Endodermal cell (in vitro differentiated cells): ENCODE results near the gene LRR1. TPM values are rescaled to one million over a fixed set of nuclear protein-coding genes. Genes with fewer than 3 reads are reported as not detected.

Experiments used
- DNase-seq: peaks from one replicate; pipeline ENCODE4 v3.0.0-alpha.2; 2017
- H3K27ac ChIP-seq: 2 replicates; pipeline ENCODE4 v1.5.1; 2013; ENCODE audit warnings: mild to moderate bottlenecking, low read depth, low read length, moderate library complexity
- H3K27me3 ChIP-seq: 2 replicates; pipeline ENCODE4 v1.6.1; 2013; ENCODE audit warnings: mild to moderate bottlenecking, low read length, moderate library complexity; ENCODE audit not compliant: insufficient read depth, control insufficient read depth, poor library complexity, severe bottlenecking
- H3K36me3 ChIP-seq: 2 replicates; pipeline ENCODE4 v1.7.0; 2013; ENCODE audit warnings: mild to moderate bottlenecking, low read length, moderate library complexity; ENCODE audit not compliant: control insufficient read depth, insufficient read depth
- H3K4me1 ChIP-seq: one replicate; pipeline ENCODE4 v1.7.0; 2013; ENCODE audit warnings: low read length; ENCODE audit not compliant: control insufficient read depth, insufficient read depth
- H3K4me3 ChIP-seq: 2 replicates; pipeline ENCODE4 v1.5.1; 2013; ENCODE audit warnings: mild to moderate bottlenecking, low read length, moderate library complexity
- H3K9ac ChIP-seq: 2 replicates; pipeline ENCODE4 v1.6.1; 2013; ENCODE audit warnings: mild to moderate bottlenecking, low read length, moderate library complexity; ENCODE audit not compliant: poor library complexity, severe bottlenecking; ENCODE audit errors: extremely low read depth
- H3K9me3 ChIP-seq: 2 replicates; pipeline ENCODE4 v1.6.1; 2013; ENCODE audit warnings: mild to moderate bottlenecking, low read length, moderate library complexity; ENCODE audit not compliant: control insufficient read depth
- H3K27ac Mint-ChIP-seq: 2 replicates; pipeline ENCODE4 v1.8.0; 2020; ENCODE audit warnings: mixed read lengths
- H3K27me3 Mint-ChIP-seq: 2 replicates; pipeline ENCODE4 v1.8.0; 2021; ENCODE audit warnings: mild to moderate bottlenecking, mixed read lengths; ENCODE audit not compliant: insufficient read depth
- H3K36me3 Mint-ChIP-seq: 2 replicates; pipeline ENCODE4 v1.8.0; 2020; ENCODE audit warnings: low read depth, mixed read lengths
- H3K4me1 Mint-ChIP-seq: 2 replicates; pipeline ENCODE4 v1.8.0; 2020; ENCODE audit warnings: mixed read lengths
- H3K4me3 Mint-ChIP-seq: 2 replicates; pipeline ENCODE4 v1.8.0; 2020; ENCODE audit warnings: mild to moderate bottlenecking, moderate library complexity, mixed read lengths
- H3K9me3 Mint-ChIP-seq: 2 replicates; pipeline ENCODE4 v1.8.0; 2020; ENCODE audit warnings: mild to moderate bottlenecking, mixed read lengths
- WGBS, 2 experiments: methylation state at CpG; one replicate each; pipeline versions ENCODE4 v1.1.5 to v1.1.7; 2013; ENCODE audit warnings: missing lambda C conversion rate in 2 of 2, mixed read lengths in 1 of 2; ENCODE audit not compliant: insufficient coverage in 1 of 2, insufficient read length in 1 of 2; 5-methylcytosine and 5-hydroxymethylcytosine counted together
- total RNA-seq, 2 donors: library from RNA; stranded (reverse); fragmentation: NEBNext Ultra II Directional in 1 of 2; extraction: Animal tissue kit (Norgen Biotek cat#: 25700) in 1 of 2; gene quantifications; 2 replicates in 1 of 2; 3 replicates in 1 of 2; pipeline ENCODE4 v1.2.1, GENCODE V29; 2021
- TF ChIP-seq, protein P1 (sequence below): fragments of 200-600 bp; sonication (generic); conservative IDR thresholded peaks from 2 replicates; pipeline ENCODE4 v1.5.0; 2021; ENCODE audit warnings: antibody characterized with exemption, mild to moderate bottlenecking

The LRR1 gene
- total RNA-seq, 2 donors from 2014 or later, result 20.4 to 22.9 TPM

DNA sequence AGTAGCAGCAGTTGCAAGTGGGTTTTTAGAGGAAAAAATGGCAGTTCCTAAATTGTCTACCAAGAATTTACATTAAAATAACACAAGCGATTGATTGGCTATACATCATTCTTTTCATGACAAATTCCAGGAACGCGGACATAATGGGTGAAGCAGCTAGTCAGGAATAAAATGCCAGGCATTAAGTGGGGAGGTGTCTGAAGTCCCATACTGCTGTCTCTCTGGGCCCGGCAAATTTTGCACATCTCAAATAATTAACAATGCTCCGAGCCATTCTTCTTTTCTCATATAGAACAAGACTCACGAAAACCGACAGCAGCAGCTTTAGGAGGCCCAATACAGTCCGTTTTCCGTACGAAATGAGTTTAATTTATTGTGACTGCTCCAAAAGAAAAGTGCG, 21.0 kb downstream of the LRR1 start:
- H3K27ac Mint-ChIP-seq, result peak overlapping the region; percentile 97
- H3K9ac ChIP-seq, result peak overlapping the region; percentile 88
- H3K27me3 ChIP-seq, result no peaks in the 10 kb centered on the region
- no peak for DNase-seq
- H3K4me1 Mint-ChIP-seq, result peaks cover 16% of the 10 kb centered on the region
- H3K9me3 Mint-ChIP-seq, result no peaks in the 10 kb centered on the region
- 0 to 1% methylated on average over 7 to 11 of the region's 11 CpGs for WGBS, 2 experiments
- peaks cover 16% of the 10 kb centered on the region for H3K36me3 Mint-ChIP-seq
- TF ChIP-seq, protein P1, sequence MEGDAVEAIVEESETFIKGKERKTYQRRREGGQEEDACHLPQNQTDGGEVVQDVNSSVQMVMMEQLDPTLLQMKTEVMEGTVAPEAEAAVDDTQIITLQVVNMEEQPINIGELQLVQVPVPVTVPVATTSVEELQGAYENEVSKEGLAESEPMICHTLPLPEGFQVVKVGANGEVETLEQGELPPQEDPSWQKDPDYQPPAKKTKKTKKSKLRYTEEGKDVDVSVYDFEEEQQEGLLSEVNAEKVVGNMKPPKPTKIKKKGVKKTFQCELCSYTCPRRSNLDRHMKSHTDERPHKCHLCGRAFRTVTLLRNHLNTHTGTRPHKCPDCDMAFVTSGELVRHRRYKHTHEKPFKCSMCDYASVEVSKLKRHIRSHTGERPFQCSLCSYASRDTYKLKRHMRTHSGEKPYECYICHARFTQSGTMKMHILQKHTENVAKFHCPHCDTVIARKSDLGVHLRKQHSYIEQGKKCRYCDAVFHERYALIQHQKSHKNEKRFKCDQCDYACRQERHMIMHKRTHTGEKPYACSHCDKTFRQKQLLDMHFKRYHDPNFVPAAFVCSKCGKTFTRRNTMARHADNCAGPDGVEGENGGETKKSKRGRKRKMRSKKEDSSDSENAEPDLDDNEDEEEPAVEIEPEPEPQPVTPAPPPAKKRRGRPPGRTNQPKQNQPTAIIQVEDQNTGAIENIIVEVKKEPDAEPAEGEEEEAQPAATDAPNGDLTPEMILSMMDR, result no peak
- peak overlapping the region; percentile 98 for H3K4me3 Mint-ChIP-seq
- no peaks in the 10 kb centered on the region for H3K9me3 ChIP-seq
- peaks cover 50% of the 10 kb centered on the region for H3K36me3 ChIP-seq
- H3K27me3 Mint-ChIP-seq, result no peaks in the 10 kb centered on the region
- no peaks in the 10 kb centered on the region for H3K4me1 ChIP-seq
- H3K4me3 ChIP-seq, result peak overlapping the region; percentile 91
- H3K27ac ChIP-seq, result peak overlapping the region; percentile 93

DNA sequence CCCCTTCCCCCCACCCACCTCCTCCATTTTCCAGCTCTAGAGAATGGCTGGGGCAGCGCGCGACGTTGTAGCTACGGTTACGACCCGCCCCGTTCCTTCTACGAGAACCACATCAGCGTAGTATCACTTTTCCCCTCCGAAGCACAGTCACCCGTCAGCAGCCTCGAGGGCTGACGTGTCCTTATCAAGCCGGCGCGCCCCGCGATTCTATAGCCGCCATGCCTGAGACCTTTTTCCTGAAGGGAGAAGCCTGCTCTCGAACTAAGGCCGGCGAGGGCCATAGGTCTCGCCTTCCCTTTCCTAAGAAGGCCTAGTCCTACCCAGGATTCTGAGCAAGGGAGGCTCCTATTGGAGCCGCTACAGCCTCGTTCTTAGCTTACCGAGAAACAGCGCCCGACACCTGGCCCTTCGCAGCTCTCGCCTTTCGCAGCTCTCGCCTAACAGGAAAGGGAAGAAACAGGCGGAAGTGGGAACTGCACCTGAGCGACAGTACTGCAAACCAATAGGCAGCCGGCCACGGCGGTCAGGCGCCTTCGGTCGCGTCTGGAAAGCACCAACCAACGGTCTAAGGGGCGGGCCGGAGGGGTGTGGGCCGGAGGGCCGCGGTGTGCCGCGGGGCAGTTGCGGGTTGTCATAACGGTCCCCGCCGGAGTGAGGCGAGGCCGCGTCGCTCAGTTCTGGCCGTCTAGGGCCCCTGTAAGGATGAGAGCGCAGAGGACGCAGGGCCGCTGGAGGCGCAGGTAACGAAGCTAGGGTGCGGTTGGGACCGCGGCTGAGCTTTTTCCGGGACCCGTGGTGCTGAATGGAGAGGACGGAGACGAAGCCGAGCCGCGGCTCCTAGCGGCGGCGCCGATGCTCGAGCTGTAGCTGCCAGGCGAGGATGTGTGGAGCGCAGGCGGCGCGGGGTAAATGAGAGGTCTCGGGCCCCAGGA, 21.7 kb downstream of the LRR1 start, which contains the start of the genes MGAT2 and RPL36AL:
Gene MGAT2, plus strand, starts transcription at position 618 of the 932 bp plus-strand sequence. CDS start 470 bp downstream, outside the sequence.
Gene RPL36AL, minus strand, starts transcription at position 445 of the 932 bp plus-strand sequence. CDS start 1,522 bp downstream, outside the sequence.
- Histone ChIP-seq H3K4me3 (peak within 1 kb of the TSS; percentile 91), H3K36me3 (peaks cover 52% of the 10 kb centered on the region), H3K27me3 (no peaks in the 10 kb centered on the region), H3K9me3 (no peaks in the 10 kb centered on the region), H3K27ac (peak within 1 kb of the TSS; percentile 93), H3K9ac (peak within 1 kb of the TSS; percentile 88), H3K4me1 (no peaks in the 10 kb centered on the region)
- peaks cover 19% of the 10 kb centered on the region for H3K36me3 Mint-ChIP-seq
- H3K27me3 Mint-ChIP-seq, result no peaks in the 10 kb centered on the region
- no peaks in the 10 kb centered on the region for H3K9me3 Mint-ChIP-seq
- WGBS, 2 experiments, result 0% methylated on average over 55 to 85 of the region's 85 CpGs
- H3K4me1 Mint-ChIP-seq, result peaks cover 16% of the 10 kb centered on the region
- H3K4me3 Mint-ChIP-seq, result peak within 1 kb of the TSS; percentile 98
- TF ChIP-seq, protein P1, result peak; percentile 63
- peak; percentile 99 for DNase-seq
- H3K27ac Mint-ChIP-seq, result peak within 1 kb of the TSS; percentile 97

DNA sequence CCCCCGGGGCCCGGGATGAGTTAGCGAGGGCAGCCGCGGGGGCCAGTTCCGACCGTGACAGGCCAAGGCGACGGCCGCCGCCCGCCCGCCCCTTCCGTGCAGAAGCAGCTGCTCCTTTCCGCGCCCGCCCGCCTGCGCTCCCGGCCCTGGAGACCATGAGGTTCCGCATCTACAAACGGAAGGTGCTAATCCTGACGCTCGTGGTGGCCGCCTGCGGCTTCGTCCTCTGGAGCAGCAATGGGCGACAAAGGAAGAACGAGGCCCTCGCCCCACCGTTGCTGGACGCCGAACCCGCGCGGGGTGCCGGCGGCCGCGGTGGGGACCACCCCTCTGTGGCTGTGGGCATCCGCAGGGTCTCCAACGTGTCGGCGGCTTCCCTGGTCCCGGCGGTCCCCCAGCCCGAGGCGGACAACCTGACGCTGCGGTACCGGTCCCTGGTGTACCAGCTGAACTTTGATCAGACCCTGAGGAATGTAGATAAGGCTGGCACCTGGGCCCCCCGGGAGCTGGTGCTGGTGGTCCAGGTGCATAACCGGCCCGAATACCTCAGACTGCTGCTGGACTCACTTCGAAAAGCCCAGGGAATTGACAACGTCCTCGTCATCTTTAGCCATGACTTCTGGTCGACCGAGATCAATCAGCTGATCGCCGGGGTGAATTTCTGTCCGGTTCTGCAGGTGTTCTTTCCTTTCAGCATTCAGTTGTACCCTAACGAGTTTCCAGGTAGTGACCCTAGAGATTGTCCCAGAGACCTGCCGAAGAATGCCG, 22.6 kb downstream of the LRR1 start:
- Mint-ChIP-seq H3K4me3 (peak overlapping the region; percentile 98), H3K27ac (peak overlapping the region; percentile 97), H3K36me3 (peaks cover 24% of the 10 kb centered on the region), H3K27me3 (no peaks in the 10 kb centered on the region), H3K9me3 (no peaks in the 10 kb centered on the region), H3K4me1 (peaks cover 16% of the 10 kb centered on the region)
- H3K4me3 ChIP-seq, result peak overlapping the region; percentile 91
- WGBS, 2 experiments, result 4 to 7% methylated on average over 28 to 65 of the region's 65 CpGs
- H3K27me3 ChIP-seq, result no peaks in the 10 kb centered on the region
- DNase-seq, result peak; percentile 88
- no peaks in the 10 kb centered on the region for H3K4me1 ChIP-seq
- H3K36me3 ChIP-seq, result peaks cover 52% of the 10 kb centered on the region
- peak overlapping the region; percentile 78 for H3K27ac ChIP-seq
- H3K9ac ChIP-seq, result peak overlapping the region; percentile 88
- TF ChIP-seq, protein P1, result peak; percentile 0
- no peaks in the 10 kb centered on the region for H3K9me3 ChIP-seq
